GM13977 (cell line): ENCODE data around the gene DYNC1H1.

Experiments
- DNase-seq: peaks from one replicate; pipeline ENCODE4 v3.0.0; 2012; ENCODE audit warnings: low spot score
- in situ Hi-C: fragments of 300-500 bp; cut with MboI; formaldehyde crosslinking; loops from one replicate; pipeline ENCODE4 v1.12.0; 2022; ENCODE audit warnings: low sequenced_read_pairs, low pct_unique_long_range_greater_than_20kb, mixed read lengths, inconsistent platforms; ENCODE audit not compliant: unreplicated experiment
- TF ChIP-seq, protein P1 (sequence below): IDR thresholded peaks from 2 replicates; pipeline ENCODE4 v1.5.1; 2012; ENCODE audit warnings: mild to moderate bottlenecking, control low read depth; ENCODE audit not compliant: insufficient read depth; ENCODE audit errors: extremely low read depth, missing control alignments

The DYNC1H1 gene

DNA sequence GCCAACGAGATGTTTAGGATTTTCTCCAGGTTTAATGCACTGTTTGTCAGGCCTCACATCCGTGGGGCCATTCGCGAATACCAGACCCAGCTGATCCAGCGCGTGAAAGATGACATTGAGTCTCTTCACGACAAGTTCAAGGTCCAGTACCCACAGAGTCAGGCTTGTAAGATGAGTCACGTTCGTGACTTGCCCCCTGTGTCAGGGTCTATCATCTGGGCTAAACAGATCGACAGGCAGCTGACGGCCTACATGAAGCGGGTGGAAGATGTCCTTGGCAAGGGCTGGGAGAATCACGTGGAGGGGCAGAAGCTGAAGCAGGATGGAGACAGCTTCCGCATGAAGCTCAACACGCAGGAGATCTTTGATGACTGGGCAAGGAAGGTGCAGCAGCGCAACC is 21.6 kb downstream of the DYNC1H1 start:
- DNase-seq, result no peak
- in situ Hi-C loops, result no loop called here
- TF ChIP-seq, protein P1, sequence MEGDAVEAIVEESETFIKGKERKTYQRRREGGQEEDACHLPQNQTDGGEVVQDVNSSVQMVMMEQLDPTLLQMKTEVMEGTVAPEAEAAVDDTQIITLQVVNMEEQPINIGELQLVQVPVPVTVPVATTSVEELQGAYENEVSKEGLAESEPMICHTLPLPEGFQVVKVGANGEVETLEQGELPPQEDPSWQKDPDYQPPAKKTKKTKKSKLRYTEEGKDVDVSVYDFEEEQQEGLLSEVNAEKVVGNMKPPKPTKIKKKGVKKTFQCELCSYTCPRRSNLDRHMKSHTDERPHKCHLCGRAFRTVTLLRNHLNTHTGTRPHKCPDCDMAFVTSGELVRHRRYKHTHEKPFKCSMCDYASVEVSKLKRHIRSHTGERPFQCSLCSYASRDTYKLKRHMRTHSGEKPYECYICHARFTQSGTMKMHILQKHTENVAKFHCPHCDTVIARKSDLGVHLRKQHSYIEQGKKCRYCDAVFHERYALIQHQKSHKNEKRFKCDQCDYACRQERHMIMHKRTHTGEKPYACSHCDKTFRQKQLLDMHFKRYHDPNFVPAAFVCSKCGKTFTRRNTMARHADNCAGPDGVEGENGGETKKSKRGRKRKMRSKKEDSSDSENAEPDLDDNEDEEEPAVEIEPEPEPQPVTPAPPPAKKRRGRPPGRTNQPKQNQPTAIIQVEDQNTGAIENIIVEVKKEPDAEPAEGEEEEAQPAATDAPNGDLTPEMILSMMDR, result no peak

DNA sequence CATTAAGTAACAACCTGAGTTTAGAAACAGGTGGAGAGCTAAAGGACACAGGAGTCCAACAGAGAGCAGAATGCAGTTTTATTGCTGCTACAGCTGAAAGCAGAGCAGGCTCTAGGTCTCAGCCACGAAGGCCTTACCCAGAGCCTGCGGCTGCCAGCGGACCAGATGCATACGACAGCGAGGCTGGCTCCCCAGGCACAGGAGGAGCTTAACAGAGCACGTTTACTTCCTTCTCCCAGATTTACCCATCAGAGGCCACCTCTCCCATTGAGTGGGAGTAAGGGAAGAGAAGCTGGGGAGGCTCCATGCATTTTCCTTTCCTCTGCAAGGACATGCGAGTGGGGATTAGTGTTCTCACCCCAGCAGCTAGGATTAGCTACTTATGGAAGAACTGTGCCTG is 22.6 kb downstream of the DYNC1H1 start:
- TF ChIP-seq, protein P1, result no peak
- in situ Hi-C loops, result no loop called here

DNA sequence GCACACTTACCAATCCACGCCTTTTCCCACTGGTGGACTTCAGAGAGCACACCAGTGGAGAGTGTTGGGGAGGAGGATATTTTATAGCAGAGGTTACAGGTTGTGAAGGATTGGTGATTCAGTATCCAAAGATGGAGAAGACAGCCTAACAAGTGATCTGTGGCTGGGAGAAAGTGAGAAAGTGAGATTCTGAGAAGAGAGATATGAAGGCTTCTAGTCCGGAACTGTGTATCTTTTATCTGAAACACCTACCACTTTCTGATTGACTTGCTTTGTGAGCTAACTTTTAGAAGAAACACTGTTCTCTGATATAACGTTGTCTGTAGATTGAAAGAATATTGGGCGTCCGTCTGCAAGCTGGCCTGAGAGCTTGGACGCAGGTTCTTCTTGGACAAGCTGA is 24.0 kb downstream of the DYNC1H1 start:
- no peak for DNase-seq
- in situ Hi-C loops, result no loop called here
- TF ChIP-seq, protein P1, result no peak

More for the DNA sequence above, 22.6 kb downstream of the DYNC1H1 start:
- no peak for DNase-seq

DNA sequence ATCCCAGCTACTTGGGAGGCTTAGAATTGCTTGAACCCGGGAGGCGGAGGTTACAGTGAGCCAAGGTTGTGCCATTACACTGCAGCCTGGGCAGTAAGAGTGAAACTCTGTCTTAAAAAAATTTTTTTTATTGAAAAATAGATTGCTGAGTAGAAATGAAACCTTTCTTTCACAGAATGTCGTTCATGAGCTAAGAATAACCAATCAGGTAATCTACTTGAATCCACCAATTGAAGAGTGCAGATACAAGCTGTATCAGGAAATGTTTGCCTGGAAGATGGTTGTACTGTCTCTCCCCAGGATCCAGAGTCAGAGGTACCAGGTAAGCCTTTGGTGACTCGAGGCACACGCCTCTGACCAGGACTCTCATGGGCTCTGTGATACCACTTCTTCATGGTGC is 27.0 kb downstream of the DYNC1H1 start:
- TF ChIP-seq, protein P1, result no peak
- in situ Hi-C loops, result no loop called here
- DNase-seq, result peak; percentile 60

DNA sequence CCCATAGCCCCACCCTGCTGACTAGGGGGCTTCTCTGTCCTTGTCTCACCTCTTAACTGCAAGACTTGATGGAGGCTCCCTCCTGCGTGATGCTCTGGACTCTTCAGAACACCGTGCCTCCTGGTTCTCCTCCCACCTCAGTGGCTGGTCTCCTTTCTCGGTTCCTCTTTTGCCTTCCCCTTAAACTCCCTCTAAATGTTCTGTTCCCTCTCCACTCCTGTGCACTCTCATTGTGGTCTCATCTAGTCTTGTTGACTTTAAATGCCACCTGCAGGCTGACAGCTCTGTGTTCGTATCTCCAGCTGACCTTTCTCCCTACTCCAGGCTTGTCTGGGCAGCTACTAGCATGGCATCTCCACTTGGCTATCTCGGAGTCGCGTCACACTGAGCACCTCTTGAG is 28.3 kb downstream of the DYNC1H1 start:
- DNase-seq, result peak; percentile 69
- in situ Hi-C loops, result no loop called here
- TF ChIP-seq, protein P1, result peak; percentile 42

DNA sequence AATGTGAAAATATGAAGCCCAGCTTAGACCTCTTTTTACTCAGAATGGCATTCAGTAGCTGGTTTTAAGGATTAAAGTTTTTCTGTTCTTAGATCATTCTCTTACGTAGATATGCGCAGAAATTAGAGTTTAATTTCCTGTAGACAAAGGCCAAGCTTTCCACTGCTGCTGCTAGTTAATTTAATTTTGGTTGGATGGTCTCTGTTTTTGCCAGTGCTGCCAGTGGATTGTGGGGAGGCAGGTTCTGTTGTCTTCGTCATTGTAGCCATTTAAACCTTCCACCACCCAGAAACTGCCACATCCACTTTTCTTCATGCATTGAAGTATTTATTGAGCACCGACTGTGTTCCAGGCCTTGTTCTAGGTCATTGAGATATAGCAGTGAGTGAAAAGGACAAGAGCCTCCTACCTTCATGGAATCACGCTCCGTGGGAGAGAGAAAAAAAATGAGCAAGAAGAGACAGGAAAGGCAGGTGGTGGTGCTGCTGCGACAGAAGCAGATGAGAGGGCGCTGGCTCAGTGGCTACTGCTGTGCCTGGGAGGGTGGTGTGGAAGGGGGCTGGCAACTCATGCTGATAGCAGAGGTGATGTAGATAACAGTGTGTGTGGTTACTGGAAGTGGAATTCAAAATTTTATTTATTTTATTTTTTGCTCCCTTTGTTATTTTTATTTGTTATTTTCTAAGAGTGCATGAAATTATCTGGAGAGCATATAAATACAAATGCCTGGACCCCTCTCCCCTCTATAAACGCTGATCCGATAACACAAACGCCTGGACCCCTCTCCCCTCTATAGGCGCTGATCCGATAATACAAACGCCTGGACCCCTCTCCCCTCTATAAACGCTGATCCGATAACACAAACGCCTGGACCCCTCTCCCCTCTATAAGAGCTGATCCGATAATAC is 33.3 kb downstream of the DYNC1H1 start:
- TF ChIP-seq, protein P1, result no peak
- DNase-seq, result no peak
- in situ Hi-C loops, result no loop called here
